IPS-NIHi7 (cell line): Measurements from ENCODE around the gene KLF15.

Source experiments
- DNase-seq: peaks from one replicate; pipeline ENCODE4 v3.0.0; 2012; ENCODE audit warnings: mixed read lengths; ENCODE audit errors: extremely low spot score

The KLF15 gene

GRCh38 chr3:126306397-126306796, 50.8 kb downstream of the KLF15 start:
- DNase-seq: no peak

- no peak for DNase-seq
Measured at GRCh38 chr3:126305427-126305826, 51.8 kb downstream of the KLF15 start.

- DNase-seq: no peak
Measured at GRCh38 chr3:126304704-126305103, 52.5 kb downstream of the KLF15 start.

GRCh38 chr3:126304291-126304690, 52.9 kb downstream of the KLF15 start:
- no peak for DNase-seq

GRCh38 chr3:126303272-126303671, 53.9 kb downstream of the KLF15 start:
- no peak for DNase-seq

- DNase-seq: peak; percentile 12
Measured at GRCh38 chr3:126300761-126301481, 56.3 kb downstream of the KLF15 start.

- peak; percentile 8 for DNase-seq
Measured at GRCh38 chr3:126300001-126300760, 57.0 kb downstream of the KLF15 start.

GRCh38 chr3:126295407-126295939, 61.7 kb downstream of the KLF15 start:
- no peak for DNase-seq

GRCh38 chr3:126294211-126294808, 62.9 kb downstream of the KLF15 start:
- DNase-seq: no peak

GRCh38 chr3:126293370-126294082, 63.7 kb downstream of the KLF15 start:
- no peak for DNase-seq
